ENCODE data around the gene LGR5.
"Not testable (repeated sequence)": the region's sequence is repeated elsewhere in the genome, so short reads cannot be mapped to it uniquely, and the experiment has no call there.

LGR5 gene

GRCh38 chr12:71477609-71478008 is 38.0 kb downstream of the LGR5 start:
- peak; percentile 7 for DNase-seq

GRCh38 chr12:71478270-71478669 is 38.7 kb downstream of the LGR5 start:
- DNase-seq = no peak

- DNase-seq = no peak
These were observed 44.8 kb downstream of the LGR5 start for GRCh38 chr12:71484272-71484905.

- DNase-seq = not testable (repeated sequence)
These were observed 51.2 kb downstream of the LGR5 start for GRCh38 chr12:71490844-71491243.

- DNase-seq = no peak
These were observed 53.0 kb downstream of the LGR5 start for GRCh38 chr12:71492604-71493003.

- DNase-seq = no peak
These were observed 60.2 kb downstream of the LGR5 start for GRCh38 chr12:71499834-71500233.

- DNase-seq = no peak
These were observed 64.2 kb downstream of the LGR5 start for GRCh38 chr12:71503579-71504391.

- DNase-seq = no peak
These were observed 64.9 kb downstream of the LGR5 start for GRCh38 chr12:71504476-71504875.

- DNase-seq = no peak
These were observed 70.1 kb downstream of the LGR5 start for GRCh38 chr12:71509705-71510104.

- no peak for DNase-seq
These were observed 77.7 kb downstream of the LGR5 start for GRCh38 chr12:71517145-71517846.

GRCh38 chr12:71521125-71521524 is 81.5 kb downstream of the LGR5 start:
- DNase-seq = no peak

- DNase-seq = no peak
These were observed 85.0 kb downstream of the LGR5 start for GRCh38 chr12:71524626-71525025.

GRCh38 chr12:71533703-71534102 is 94.1 kb downstream of the LGR5 start:
- no peak for DNase-seq

GRCh38 chr12:71536279-71536938 is 96.8 kb downstream of the LGR5 start:
- DNase-seq = no peak

- DNase-seq = no peak
These were observed 97.5 kb downstream of the LGR5 start for GRCh38 chr12:71536939-71537622.

GRCh38 chr12:71538807-71539206 is 99.2 kb downstream of the LGR5 start:
- no peak for DNase-seq

GRCh38 chr12:71541583-71541982 is 102.0 kb downstream of the LGR5 start:
- no peak for DNase-seq

GRCh38 chr12:71546322-71546861 is 106.8 kb downstream of the LGR5 start:
- no peak for DNase-seq

GRCh38 chr12:71548893-71549292 is 109.3 kb downstream of the LGR5 start:
- DNase-seq = no peak

GRCh38 chr12:71551529-71551928 is 111.9 kb downstream of the LGR5 start:
- DNase-seq = peak; percentile 24

GRCh38 chr12:71552728-71553501 is 113.3 kb downstream of the LGR5 start:
- DNase-seq = no peak

GRCh38 chr12:71555191-71555590 is 115.6 kb downstream of the LGR5 start:
- no peak for DNase-seq
